ENCODE measurements around the gene GAST.

Gene GAST

GRCh38 chr17:41750862-41751261 is 38.7 kb downstream of the GAST start:
- DNase-seq, result no peak

GRCh38 chr17:41751288-41751687 is 39.2 kb downstream of the GAST start:
- DNase-seq, result no peak

GRCh38 chr17:41754066-41754465 is 41.9 kb downstream of the GAST start:
- no peak for DNase-seq

- DNase-seq, result no peak
Measured at GRCh38 chr17:41758601-41759000, 46.5 kb downstream of the GAST start.

- no peak for DNase-seq
Measured at GRCh38 chr17:41760878-41761277, 48.7 kb downstream of the GAST start.

GRCh38 chr17:41762391-41762790 is 50.3 kb downstream of the GAST start:
- DNase-seq, result no peak

GRCh38 chr17:41762841-41763240 is 50.7 kb downstream of the GAST start:
- DNase-seq, result no peak

GRCh38 chr17:41763327-41763726 is 51.2 kb downstream of the GAST start:
- no peak for DNase-seq
